Neural progenitor cell (in vitro differentiated cells): ENCODE measurements around the gene RCVRN.

Experiments used
- CTCF ChIP-seq: fragments of 200-600 bp; sonication (generic); IDR thresholded peaks from 2 replicates; pipeline ENCODE4 v1.5.1; 2017; ENCODE audit warnings: antibody characterized with exemption, mild to moderate bottlenecking
- EZH2 ChIP-seq: fragments of 200-600 bp; sonication (generic); IDR thresholded peaks from 2 replicates; pipeline ENCODE4 v1.6.1; 2017; ENCODE audit warnings: antibody characterized with exemption, mild to moderate bottlenecking, moderate library complexity

GRCh38 chr17:9855036-9855435 is 50.0 kb downstream of the RCVRN start:
- no peak for TF ChIP-seq EZH2
- TF ChIP-seq CTCF = no peak
